ENCODE results near the gene FAM153A.
"Not testable (repeated sequence)": the region's sequence is repeated elsewhere in the genome, so short reads cannot be mapped to it uniquely, and the experiment has no call there.

The FAM153A gene

GRCh38 chr5:177747354-177747753, 35.3 kb downstream of the FAM153A start:
- DNase-seq (ENCODE audit: extremely low read depth in 1 of 2, low read depth in 1 of 2): not testable (repeated sequence)

GRCh38 chr5:177724858-177725257, 57.8 kb downstream of the FAM153A start:
- not testable (repeated sequence) for DNase-seq (ENCODE audit: extremely low read depth in 1 of 2, low read depth in 1 of 2)

- not testable (repeated sequence) for DNase-seq (ENCODE audit: extremely low read depth in 1 of 2, low read depth in 1 of 2)
Observed at GRCh38 chr5:177723831-177724485, 58.7 kb downstream of the FAM153A start.

- DNase-seq (ENCODE audit: extremely low read depth in 1 of 2, low read depth in 1 of 2): not testable (repeated sequence)
Observed at GRCh38 chr5:177722829-177723228, 59.9 kb downstream of the FAM153A start.

- DNase-seq (ENCODE audit: extremely low read depth in 1 of 2, low read depth in 1 of 2): not testable (repeated sequence)
Observed at GRCh38 chr5:177719989-177720388, 62.7 kb downstream of the FAM153A start.

GRCh38 chr5:177715423-177715822, 67.3 kb downstream of the FAM153A start:
- not testable (repeated sequence) for DNase-seq (ENCODE audit: extremely low read depth in 1 of 2, low read depth in 1 of 2)

GRCh38 chr5:177696100-177696499, 86.6 kb downstream of the FAM153A start:
- DNase-seq (ENCODE audit: extremely low read depth in 1 of 2, low read depth in 1 of 2): not testable (repeated sequence)

- DNase-seq (ENCODE audit: extremely low read depth in 1 of 2, low read depth in 1 of 2): not testable (repeated sequence)
Observed at GRCh38 chr5:177695356-177695930, 87.3 kb downstream of the FAM153A start.

GRCh38 chr5:177694518-177694835, 88.2 kb downstream of the FAM153A start:
- not testable (repeated sequence) for DNase-seq (ENCODE audit: extremely low read depth in 1 of 2, low read depth in 1 of 2)

GRCh38 chr5:177693671-177694517, 88.8 kb downstream of the FAM153A start:
- not testable (repeated sequence) for DNase-seq (ENCODE audit: extremely low read depth in 1 of 2, low read depth in 1 of 2)

- DNase-seq (ENCODE audit: extremely low read depth in 1 of 2, low read depth in 1 of 2): not testable (repeated sequence)
Observed at GRCh38 chr5:177692969-177693368, 89.7 kb downstream of the FAM153A start.

- not testable (repeated sequence) for DNase-seq (ENCODE audit: extremely low read depth in 1 of 2, low read depth in 1 of 2)
Observed at GRCh38 chr5:177692507-177692906, 90.2 kb downstream of the FAM153A start.

GRCh38 chr5:177689011-177689610, 93.6 kb downstream of the FAM153A start:
- not testable (repeated sequence) for DNase-seq (ENCODE audit: extremely low read depth in 1 of 2, low read depth in 1 of 2)

- DNase-seq (ENCODE audit: extremely low read depth in 1 of 2, low read depth in 1 of 2): not testable (repeated sequence)
Observed at GRCh38 chr5:177688091-177688490, 94.6 kb downstream of the FAM153A start.

GRCh38 chr5:177681920-177682319, 100.8 kb downstream of the FAM153A start:
- DNase-seq (ENCODE audit: extremely low read depth in 1 of 2, low read depth in 1 of 2): not testable (repeated sequence)

Measured in activated CD8-positive, alpha-beta memory T cell treated with anti-CD3 and anti-CD28 coated beads for 1 hour (primary cell).